ENCODE measurements around the gene CHRM4.

Gene CHRM4

DNA sequence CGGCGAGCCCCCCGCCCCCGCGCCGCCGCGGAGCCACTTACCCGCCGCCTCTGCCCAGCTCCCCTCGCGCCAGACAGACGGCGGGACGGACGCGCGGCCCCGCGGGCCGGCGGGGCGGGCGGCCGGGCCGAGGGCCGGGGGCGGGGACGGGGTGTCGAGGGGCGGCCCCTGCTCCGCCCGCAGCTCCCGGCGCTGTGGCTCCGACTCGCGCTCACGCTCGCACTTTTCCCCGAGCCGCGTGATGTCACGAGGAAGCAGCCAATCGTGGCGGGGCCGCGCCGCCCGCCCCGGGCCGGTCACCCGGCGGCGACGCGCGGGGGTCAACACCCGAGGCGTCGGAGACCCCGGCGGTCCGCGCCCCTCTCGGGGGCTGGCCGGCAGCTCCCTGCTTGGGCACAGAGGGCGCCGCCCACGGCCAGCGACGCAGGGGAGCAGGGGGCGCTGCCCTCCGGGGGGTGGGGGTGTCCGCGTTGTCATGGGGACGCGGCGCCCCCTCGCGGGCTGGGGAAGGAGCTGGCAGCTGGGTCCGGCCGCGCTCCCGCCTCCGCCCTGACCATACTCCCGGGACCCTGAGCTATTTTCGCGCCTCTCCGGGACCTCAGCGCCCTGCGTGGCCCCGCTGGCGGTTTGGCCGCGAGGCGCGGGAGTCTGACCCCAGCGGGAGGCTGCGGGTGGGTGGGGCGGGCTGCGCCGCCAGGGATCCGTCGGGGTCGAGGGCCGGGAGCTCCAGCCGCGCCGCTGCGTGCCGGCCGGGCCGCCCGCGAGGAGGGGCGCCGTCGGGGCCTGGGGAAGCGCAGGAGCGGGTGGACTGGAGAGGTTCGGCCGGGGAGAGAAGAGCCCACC lies at the start of gene CHRM4:
TSS of gene CHRM4 (minus strand) at position 199 of the 843 bp plus-strand sequence. CDS start 5,219 bp downstream, outside the sequence.
- no peaks in the 10 kb centered on the region for H3K79me2 ChIP-seq (ENCODE audit: insufficient read depth, low read depth)
- H2AFZ ChIP-seq (ENCODE audit: low read depth) = peak within 1 kb of the TSS; percentile 54; the same call in 1 of the 2 replicates
- H3K4me2 ChIP-seq = peak within 1 kb of the TSS; percentile 71
- H3K27me3 ChIP-seq (ENCODE audit: insufficient read depth, low read depth) = peaks cover 35% of the 10 kb centered on the region
- H3K36me3 ChIP-seq (ENCODE audit: insufficient read depth) = no peaks in the 10 kb centered on the region
- H3K4me1 ChIP-seq (ENCODE audit: low read depth, poor library complexity, severe bottlenecking) = peaks cover 5% of the 10 kb centered on the region
- no peak within 1 kb of the TSS for H3K4me3 ChIP-seq (IDR thresholded peaks at IDR 0.05; ENCODE audit: insufficient read depth, low read depth, low read length)
- TF ChIP-seq, protein P1, sequence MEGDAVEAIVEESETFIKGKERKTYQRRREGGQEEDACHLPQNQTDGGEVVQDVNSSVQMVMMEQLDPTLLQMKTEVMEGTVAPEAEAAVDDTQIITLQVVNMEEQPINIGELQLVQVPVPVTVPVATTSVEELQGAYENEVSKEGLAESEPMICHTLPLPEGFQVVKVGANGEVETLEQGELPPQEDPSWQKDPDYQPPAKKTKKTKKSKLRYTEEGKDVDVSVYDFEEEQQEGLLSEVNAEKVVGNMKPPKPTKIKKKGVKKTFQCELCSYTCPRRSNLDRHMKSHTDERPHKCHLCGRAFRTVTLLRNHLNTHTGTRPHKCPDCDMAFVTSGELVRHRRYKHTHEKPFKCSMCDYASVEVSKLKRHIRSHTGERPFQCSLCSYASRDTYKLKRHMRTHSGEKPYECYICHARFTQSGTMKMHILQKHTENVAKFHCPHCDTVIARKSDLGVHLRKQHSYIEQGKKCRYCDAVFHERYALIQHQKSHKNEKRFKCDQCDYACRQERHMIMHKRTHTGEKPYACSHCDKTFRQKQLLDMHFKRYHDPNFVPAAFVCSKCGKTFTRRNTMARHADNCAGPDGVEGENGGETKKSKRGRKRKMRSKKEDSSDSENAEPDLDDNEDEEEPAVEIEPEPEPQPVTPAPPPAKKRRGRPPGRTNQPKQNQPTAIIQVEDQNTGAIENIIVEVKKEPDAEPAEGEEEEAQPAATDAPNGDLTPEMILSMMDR (conservative IDR thresholded peaks at IDR 0.05; ENCODE audit: low read depth, low read length) = no peak; the same call in 1 of the 2 replicates
- no peak within 1 kb of the TSS for H3K9ac ChIP-seq
- no peak within 1 kb of the TSS for H3K27ac ChIP-seq
- no peaks in the 10 kb centered on the region for H4K20me1 ChIP-seq (ENCODE audit: insufficient read depth)

DNA sequence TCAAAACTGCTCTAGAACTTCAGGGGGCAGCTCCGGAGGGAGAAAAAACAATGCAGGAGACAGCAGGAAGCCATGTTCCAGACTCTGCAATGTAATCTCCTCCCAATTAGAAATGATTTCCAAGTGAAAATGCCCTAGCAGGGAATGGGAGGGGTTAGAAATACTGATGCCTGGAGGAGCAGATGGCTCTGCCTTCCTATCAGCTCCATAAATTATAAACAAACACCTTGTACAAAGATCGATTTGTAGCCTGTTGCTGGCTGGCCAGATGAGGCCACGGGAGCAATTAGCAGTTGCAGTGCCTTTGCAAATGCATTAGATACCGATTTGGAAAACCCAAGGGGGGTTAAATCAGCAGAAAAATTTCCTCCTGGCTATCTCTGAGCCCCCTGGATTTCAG lies 46.6 kb upstream of the CHRM4 start:
- H3K27ac ChIP-seq = peak overlapping the region; percentile 33; the same call in 1 of the 2 replicates
- TF ChIP-seq, protein P1 (conservative IDR thresholded peaks at IDR 0.05; ENCODE audit: low read depth, low read length) = no peak
- H3K9ac ChIP-seq = no peak overlapping the region
- no peaks in the 10 kb centered on the region for H3K27me3 ChIP-seq (ENCODE audit: insufficient read depth, low read depth)
- H3K4me1 ChIP-seq (ENCODE audit: low read depth, poor library complexity, severe bottlenecking) = peaks cover 55% of the 10 kb centered on the region
- no peaks in the 10 kb centered on the region for H3K36me3 ChIP-seq (ENCODE audit: insufficient read depth)
- no peaks in the 10 kb centered on the region for H3K79me2 ChIP-seq (ENCODE audit: insufficient read depth, low read depth)
- no peak overlapping the region for H2AFZ ChIP-seq (ENCODE audit: low read depth)
- H4K20me1 ChIP-seq (ENCODE audit: insufficient read depth) = no peaks in the 10 kb centered on the region
- peak overlapping the region; percentile 49 for H3K4me2 ChIP-seq
- H3K4me3 ChIP-seq (IDR thresholded peaks at IDR 0.05; ENCODE audit: insufficient read depth, low read depth, low read length) = no peak overlapping the region

DNA sequence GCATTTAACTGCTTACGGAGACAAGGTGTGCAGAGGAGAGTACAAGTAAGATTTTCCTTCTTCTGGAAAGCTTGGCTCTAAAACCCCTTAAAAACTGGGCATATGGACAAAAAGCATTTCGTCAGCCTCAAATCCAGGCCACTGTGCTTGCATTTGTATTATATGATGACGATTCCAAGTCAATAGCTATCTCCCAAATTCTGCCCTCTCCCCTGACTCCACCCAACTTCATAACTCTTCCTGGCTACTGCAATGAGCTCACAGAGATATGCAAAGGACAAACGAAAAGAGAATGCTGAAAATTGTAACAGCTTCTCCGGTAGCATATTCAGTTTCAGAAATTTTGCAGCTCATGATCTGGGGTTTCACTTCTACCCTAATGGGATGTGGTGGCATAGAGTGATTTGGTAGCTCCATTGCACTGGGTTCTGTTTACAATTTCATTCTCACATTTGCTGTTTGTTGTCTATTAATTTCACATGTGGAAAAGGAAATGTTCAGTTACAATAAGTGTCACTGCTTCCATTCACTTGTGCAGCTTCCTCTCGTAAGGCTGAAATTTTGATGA lies 45.6 kb upstream of the CHRM4 start:
- Histone ChIP-seq H3K27ac (peak overlapping the region; percentile 33; the same call in 1 of the 2 replicates), H3K79me2 (ENCODE audit: insufficient read depth, low read depth) (no peaks in the 10 kb centered on the region), H3K4me1 (ENCODE audit: low read depth, poor library complexity, severe bottlenecking) (peaks cover 55% of the 10 kb centered on the region), H3K9ac (no peak overlapping the region), H3K4me2 (peak overlapping the region; percentile 49), H3K36me3 (ENCODE audit: insufficient read depth) (no peaks in the 10 kb centered on the region), H4K20me1 (ENCODE audit: insufficient read depth) (no peaks in the 10 kb centered on the region), H3K27me3 (ENCODE audit: insufficient read depth, low read depth) (no peaks in the 10 kb centered on the region), H3K4me3 (IDR thresholded peaks at IDR 0.05; ENCODE audit: insufficient read depth, low read depth, low read length) (no peak overlapping the region), H2AFZ (ENCODE audit: low read depth) (no peak overlapping the region)
- TF ChIP-seq, protein P1 (conservative IDR thresholded peaks at IDR 0.05; ENCODE audit: low read depth, low read length) = no peak

DNA sequence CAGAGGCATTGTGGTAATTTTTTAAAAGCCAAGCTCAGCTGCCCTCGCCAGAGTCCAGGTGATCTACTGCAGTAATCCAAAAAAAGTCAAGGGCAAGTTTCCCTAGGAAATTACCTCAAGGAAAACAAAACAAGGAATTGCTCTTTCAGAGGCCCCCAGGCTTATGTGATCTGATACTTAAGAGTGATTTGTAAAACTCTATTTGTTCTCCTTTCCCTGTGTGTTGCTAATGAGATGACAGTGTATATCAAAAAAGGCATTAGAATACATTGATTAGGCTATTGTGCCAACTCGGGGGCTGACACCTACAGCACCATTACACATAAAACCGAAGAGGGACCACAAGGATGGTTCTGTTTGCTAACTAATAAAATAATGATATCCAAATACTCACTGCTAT lies 44.5 kb upstream of the CHRM4 start:
- Histone ChIP-seq H3K4me2 (peak overlapping the region; percentile 49; the same call in 1 of the 2 replicates), H4K20me1 (ENCODE audit: insufficient read depth) (no peaks in the 10 kb centered on the region), H3K27me3 (ENCODE audit: insufficient read depth, low read depth) (no peaks in the 10 kb centered on the region), H3K36me3 (ENCODE audit: insufficient read depth) (no peaks in the 10 kb centered on the region), H3K4me3 (IDR thresholded peaks at IDR 0.05; ENCODE audit: insufficient read depth, low read depth, low read length) (no peak overlapping the region), H3K27ac (no peak overlapping the region; the same call in 1 of the 2 replicates), H2AFZ (ENCODE audit: low read depth) (no peak overlapping the region), H3K4me1 (ENCODE audit: low read depth, poor library complexity, severe bottlenecking) (peaks cover 55% of the 10 kb centered on the region), H3K79me2 (ENCODE audit: insufficient read depth, low read depth) (no peaks in the 10 kb centered on the region), H3K9ac (no peak overlapping the region)
- TF ChIP-seq, protein P1 (conservative IDR thresholded peaks at IDR 0.05; ENCODE audit: low read depth, low read length) = no peak
